Esophagus (tissue), 2 donors: ENCODE results near the gene CSRNP3. TPM values are rescaled to one million over a fixed set of nuclear protein-coding genes. Genes with fewer than 3 reads are reported as not detected.

Source experiments
- H3K27ac ChIP-seq, 2 donors: one replicate each; pipeline ENCODE4 v1.5.1; 2013; ENCODE audit warnings: low read depth in 2 of 2, mild to moderate bottlenecking in 2 of 2, inconsistent platforms in 1 of 2, low read length in 1 of 2, moderate library complexity in 1 of 2
- H3K27me3 ChIP-seq, 2 donors: one replicate each; pipeline ENCODE4 v1.6.1; 2013; ENCODE audit warnings: low read length in 2 of 2, control low read depth in 1 of 2, mild to moderate bottlenecking in 1 of 2; ENCODE audit not compliant: insufficient read depth in 2 of 2, control insufficient read depth in 1 of 2
- H3K36me3 ChIP-seq, 2 donors: one replicate each; pipeline ENCODE4 v1.6.1; 2013; ENCODE audit warnings: low read length in 1 of 2; ENCODE audit not compliant: control insufficient read depth in 2 of 2, insufficient read depth in 2 of 2
- H3K4me1 ChIP-seq, 2 donors: one replicate each; pipeline ENCODE4 v1.6.1; 2013; ENCODE audit warnings: low read length in 1 of 2; ENCODE audit not compliant: control insufficient read depth in 2 of 2, insufficient read depth in 2 of 2
- H3K4me3 ChIP-seq, 2 donors: one replicate each; pipeline ENCODE4 v1.5.1; 2013; ENCODE audit warnings: low read length in 2 of 2, mild to moderate bottlenecking in 2 of 2, low read depth in 1 of 2, moderate library complexity in 1 of 2
- H3K9me3 ChIP-seq, 2 donors: one replicate each; pipeline ENCODE4 v1.6.1; 2013; ENCODE audit warnings: mild to moderate bottlenecking in 2 of 2, low read depth in 1 of 2, low read length in 1 of 2, moderate library complexity in 1 of 2; ENCODE audit not compliant: control insufficient read depth in 2 of 2, insufficient read depth in 1 of 2
- WGBS, 2 donors: extraction: QIAGEN DNeasy Blood & Tissue Kit; methylation state at CpG; one replicate each; pipeline ENCODE4 v1.1.7; 2013; 5-methylcytosine and 5-hydroxymethylcytosine counted together
- polyA plus RNA-seq, 2 donors: library from polyadenylated mRNA; stranded (reverse); fragments of 200-250 nt; gene quantifications; one replicate each; pipeline ENCODE4 v1.2.3, GENCODE V29; 2013
- donor health status: healthy with polysubstance abuse.
- donor health status: Bipolar disorder and iron deficiency.

The CSRNP3 gene
- polyA plus RNA-seq, 2 donors, result 0.38 to 0.55 TPM

GRCh38 chr2:165435611-165436010, 33.9 kb upstream of the CSRNP3 start:
- H3K27ac ChIP-seq, result no peak overlapping the region
- H3K4me3 ChIP-seq, result no peak overlapping the region
- H3K27me3 ChIP-seq, result no peaks in the 10 kb centered on the region
- no peaks in the 10 kb centered on the region for H3K9me3 ChIP-seq
- H3K36me3 ChIP-seq, result no peaks in the 10 kb centered on the region
- WGBS, 2 donors, result 64 to 67% methylated on average over 1 of the region's 1 CpG
- no peaks in the 10 kb centered on the region for H3K4me1 ChIP-seq

- WGBS, 2 donors, result 75 to 88% methylated on average over 3 of the region's 3 CpGs
- no peaks in the 10 kb centered on the region for H3K4me1 ChIP-seq
- H3K9me3 ChIP-seq, result no peaks in the 10 kb centered on the region
- H3K4me3 ChIP-seq, result no peak overlapping the region
- no peaks in the 10 kb centered on the region for H3K27me3 ChIP-seq
- no peak overlapping the region for H3K27ac ChIP-seq
- H3K36me3 ChIP-seq, result no peaks in the 10 kb centered on the region
Measured at GRCh38 chr2:165436559-165436958, 32.9 kb upstream of the CSRNP3 start.

GRCh38 chr2:165440367-165440766, 29.1 kb upstream of the CSRNP3 start:
- Histone ChIP-seq H3K27ac (no peak overlapping the region), H3K36me3 (no peaks in the 10 kb centered on the region), H3K4me3 (no peak overlapping the region), H3K27me3 (no peaks in the 10 kb centered on the region), H3K4me1 (no peaks in the 10 kb centered on the region), H3K9me3 (no peaks in the 10 kb centered on the region)
- WGBS, 2 donors, result 2 to 7% methylated on average over 1 of the region's 1 CpG

GRCh38 chr2:165443511-165443910, 26.0 kb upstream of the CSRNP3 start:
- H3K27ac ChIP-seq, result no peak overlapping the region
- 67 to 77% methylated on average over 1 of the region's 1 CpG for WGBS, 2 donors
- no peaks in the 10 kb centered on the region for H3K36me3 ChIP-seq
- H3K27me3 ChIP-seq, result no peaks in the 10 kb centered on the region
- no peak overlapping the region for H3K4me3 ChIP-seq
- H3K4me1 ChIP-seq, result no peaks in the 10 kb centered on the region
- no peaks in the 10 kb centered on the region for H3K9me3 ChIP-seq

- no peak overlapping the region for H3K27ac ChIP-seq
- no peaks in the 10 kb centered on the region for H3K4me1 ChIP-seq
- H3K9me3 ChIP-seq, result no peaks in the 10 kb centered on the region
- H3K27me3 ChIP-seq, result no peaks in the 10 kb centered on the region
- H3K4me3 ChIP-seq, result no peak overlapping the region
- no peaks in the 10 kb centered on the region for H3K36me3 ChIP-seq
- WGBS, 2 donors, result 58% methylated on average over 3 of the region's 3 CpGs
Measured at GRCh38 chr2:165448406-165448805, 21.1 kb upstream of the CSRNP3 start.

- Histone ChIP-seq H3K27ac (no peak overlapping the region), H3K36me3 (no peaks in the 10 kb centered on the region), H3K4me3 (no peak overlapping the region), H3K9me3 (no peaks in the 10 kb centered on the region), H3K4me1 (no peaks in the 10 kb centered on the region), H3K27me3 (no peaks in the 10 kb centered on the region)
- whole genome bisulfite sequencing, 2 donors, result 24 to 39% methylated on average over 1 of the region's 1 CpG
Measured at GRCh38 chr2:165450156-165450555, 19.3 kb upstream of the CSRNP3 start.

GRCh38 chr2:165452327-165452726, 17.2 kb upstream of the CSRNP3 start:
- Histone ChIP-seq H3K27ac (no peak overlapping the region), H3K27me3 (no peaks in the 10 kb centered on the region), H3K9me3 (no peaks in the 10 kb centered on the region), H3K4me1 (no peaks in the 10 kb centered on the region), H3K36me3 (no peaks in the 10 kb centered on the region), H3K4me3 (no peak overlapping the region)
- 85 to 100% methylated on average over 2 of the region's 2 CpGs for WGBS, 2 donors

GRCh38 chr2:165453561-165454094, 15.9 kb upstream of the CSRNP3 start:
- Histone ChIP-seq H3K36me3 (no peaks in the 10 kb centered on the region), H3K4me1 (no peaks in the 10 kb centered on the region), H3K27ac (no peak overlapping the region), H3K27me3 (no peaks in the 10 kb centered on the region), H3K4me3 (no peak overlapping the region), H3K9me3 (no peaks in the 10 kb centered on the region)
- WGBS, 2 donors, result 90% methylated on average over 5 of the region's 5 CpGs

GRCh38 chr2:165454905-165455304, 14.6 kb upstream of the CSRNP3 start:
- Histone ChIP-seq H3K4me3 (no peak overlapping the region), H3K27ac (no peak overlapping the region), H3K4me1 (no peaks in the 10 kb centered on the region), H3K9me3 (no peaks in the 10 kb centered on the region), H3K36me3 (no peaks in the 10 kb centered on the region), H3K27me3 (no peaks in the 10 kb centered on the region)
- 92% methylated on average over 1 of the region's 1 CpG for WGBS, 2 donors

GRCh38 chr2:165456027-165456426, 13.5 kb upstream of the CSRNP3 start:
- Histone ChIP-seq H3K27ac (no peak overlapping the region), H3K36me3 (no peaks in the 10 kb centered on the region)
- WGBS, 2 donors, result 6 to 44% methylated on average over 1 of the region's 1 CpG

More at GRCh38 chr2:165456027-165456426, 13.5 kb upstream of the CSRNP3 start:
- no peaks in the 10 kb centered on the region for H3K27me3 ChIP-seq
- H3K4me3 ChIP-seq, result no peak overlapping the region
- H3K9me3 ChIP-seq, result no peaks in the 10 kb centered on the region
- H3K4me1 ChIP-seq, result no peaks in the 10 kb centered on the region
